ENCODE data around the gene SNED1. TPM values are rescaled to one million over a fixed set of nuclear protein-coding genes. Genes with fewer than 3 reads are reported as not detected.

Gene SNED1
- total and polyA plus RNA-seq, 2 donors (not counting 1 experiment from before 2014, with no cell fraction given), result 27.2 to 39.5 TPM

DNA sequence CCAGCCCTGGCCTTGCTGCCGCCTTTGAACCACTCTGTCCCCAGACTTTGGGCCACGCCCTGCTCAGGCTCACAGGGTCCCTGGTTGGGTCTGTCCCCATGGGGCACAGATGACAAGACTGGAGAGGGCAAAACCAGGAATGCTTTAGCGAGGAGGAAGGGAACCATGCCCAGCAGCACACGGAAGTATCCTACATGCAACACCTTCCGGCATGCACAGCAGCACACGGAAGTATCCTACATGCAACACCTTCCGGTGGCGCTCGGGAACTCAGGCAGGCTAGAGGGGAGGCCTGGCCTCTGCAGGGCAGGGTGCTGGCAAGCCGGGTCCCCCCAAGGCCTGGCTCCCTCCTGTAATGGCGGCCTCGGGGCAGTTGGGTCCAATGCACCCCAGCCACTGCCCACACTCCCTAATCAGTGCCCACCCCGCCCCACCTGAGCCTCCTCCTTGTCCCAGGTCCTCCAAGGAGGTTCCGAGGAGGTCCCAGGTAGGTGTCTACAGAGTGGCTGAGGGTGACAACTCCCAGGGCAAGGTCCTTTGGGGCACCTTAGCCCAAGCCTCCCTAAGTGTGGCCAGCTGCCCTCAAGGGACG lies 33.6 kb upstream of the SNED1 start:
- no peak overlapping the region for H2AFZ ChIP-seq (ENCODE audit: low read length)
- no peak overlapping the region for H3K9ac ChIP-seq (ENCODE audit: insufficient read depth, low read length)
- no peaks in the 10 kb centered on the region for H3K9me3 ChIP-seq (ENCODE audit: control insufficient read depth, insufficient read depth, low read depth, low read length)
- H4K20me1 ChIP-seq (ENCODE audit: control insufficient read depth, extremely low read depth, insufficient read depth, low read length), result no peaks in the 10 kb centered on the region
- no peaks in the 10 kb centered on the region for H3K36me3 ChIP-seq (ENCODE audit: control insufficient read depth, insufficient read depth, low read length)
- no peaks in the 10 kb centered on the region for H3K27me3 ChIP-seq (ENCODE audit: control insufficient read depth, insufficient read depth, low read length)
- no peak for TF ChIP-seq EZH2 (IDR thresholded peaks at IDR 0.05; ENCODE audit: low read length, missing control alignments)
- TF ChIP-seq, protein P1, sequence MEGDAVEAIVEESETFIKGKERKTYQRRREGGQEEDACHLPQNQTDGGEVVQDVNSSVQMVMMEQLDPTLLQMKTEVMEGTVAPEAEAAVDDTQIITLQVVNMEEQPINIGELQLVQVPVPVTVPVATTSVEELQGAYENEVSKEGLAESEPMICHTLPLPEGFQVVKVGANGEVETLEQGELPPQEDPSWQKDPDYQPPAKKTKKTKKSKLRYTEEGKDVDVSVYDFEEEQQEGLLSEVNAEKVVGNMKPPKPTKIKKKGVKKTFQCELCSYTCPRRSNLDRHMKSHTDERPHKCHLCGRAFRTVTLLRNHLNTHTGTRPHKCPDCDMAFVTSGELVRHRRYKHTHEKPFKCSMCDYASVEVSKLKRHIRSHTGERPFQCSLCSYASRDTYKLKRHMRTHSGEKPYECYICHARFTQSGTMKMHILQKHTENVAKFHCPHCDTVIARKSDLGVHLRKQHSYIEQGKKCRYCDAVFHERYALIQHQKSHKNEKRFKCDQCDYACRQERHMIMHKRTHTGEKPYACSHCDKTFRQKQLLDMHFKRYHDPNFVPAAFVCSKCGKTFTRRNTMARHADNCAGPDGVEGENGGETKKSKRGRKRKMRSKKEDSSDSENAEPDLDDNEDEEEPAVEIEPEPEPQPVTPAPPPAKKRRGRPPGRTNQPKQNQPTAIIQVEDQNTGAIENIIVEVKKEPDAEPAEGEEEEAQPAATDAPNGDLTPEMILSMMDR (conservative IDR thresholded peaks at IDR 0.05 in 1 of 2, IDR thresholded peaks at IDR 0.05 in 1 of 2; ENCODE audit: low read depth in 1 of 2, low read length in 2 of 2), result no peak
- no peaks in the 10 kb centered on the region for H3K79me2 ChIP-seq (ENCODE audit: control insufficient read depth, insufficient read depth, low read length)
- H3K4me2 ChIP-seq (ENCODE audit: extremely low read depth, insufficient read depth, low read length), result no peak overlapping the region
- no peak overlapping the region for H3K4me3 ChIP-seq (replicated peaks in 1 of 4; ENCODE audit: control extremely low read depth in 1 of 4, insufficient read depth in 1 of 4, low read depth in 3 of 4, low read length in 4 of 4)
- H3K4me1 ChIP-seq (ENCODE audit: control insufficient read depth, extremely low read depth, insufficient read depth, low read length), result peaks cover 21% of the 10 kb centered on the region
- no peak overlapping the region for H3K27ac ChIP-seq (ENCODE audit: insufficient read depth, low read length)
- no peak for DNase-seq (ENCODE audit: low read depth in 2 of 2)

DNA sequence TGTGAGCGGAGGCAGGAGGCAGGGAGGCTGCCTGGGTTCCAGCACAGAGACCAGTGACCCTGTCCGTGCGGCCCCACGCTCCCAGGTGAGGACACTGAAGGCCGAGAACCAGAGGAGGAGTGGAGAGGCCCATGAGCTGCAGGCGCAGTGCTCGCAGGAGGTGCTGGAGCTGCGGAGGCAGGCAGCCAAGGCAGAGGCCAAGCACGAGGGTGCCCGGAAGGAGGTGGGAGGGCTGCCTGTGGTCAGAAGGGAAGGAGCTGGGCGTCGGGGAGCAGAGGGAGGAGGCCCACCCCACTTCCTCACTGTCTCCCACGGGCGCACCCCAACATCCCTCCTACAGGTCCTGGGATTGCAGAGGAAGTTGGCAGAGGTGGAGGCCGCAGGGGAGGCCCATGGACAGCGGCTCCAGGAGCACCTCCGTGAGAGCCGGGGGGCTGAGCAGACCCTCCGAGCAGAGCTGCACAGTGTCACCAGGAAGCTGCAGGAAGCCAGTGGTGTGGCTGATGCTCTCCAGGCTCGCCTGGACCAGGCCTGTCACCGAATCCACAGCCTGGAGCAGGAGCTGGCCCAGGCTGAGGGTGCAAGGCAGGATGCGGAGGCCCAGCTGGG lies 33.0 kb upstream of the SNED1 start:
- Histone ChIP-seq H2AFZ (ENCODE audit: low read length) (no peak overlapping the region), H3K9ac (ENCODE audit: insufficient read depth, low read length) (no peak overlapping the region)
- no peak for DNase-seq (ENCODE audit: low read depth in 2 of 2)

DNA sequence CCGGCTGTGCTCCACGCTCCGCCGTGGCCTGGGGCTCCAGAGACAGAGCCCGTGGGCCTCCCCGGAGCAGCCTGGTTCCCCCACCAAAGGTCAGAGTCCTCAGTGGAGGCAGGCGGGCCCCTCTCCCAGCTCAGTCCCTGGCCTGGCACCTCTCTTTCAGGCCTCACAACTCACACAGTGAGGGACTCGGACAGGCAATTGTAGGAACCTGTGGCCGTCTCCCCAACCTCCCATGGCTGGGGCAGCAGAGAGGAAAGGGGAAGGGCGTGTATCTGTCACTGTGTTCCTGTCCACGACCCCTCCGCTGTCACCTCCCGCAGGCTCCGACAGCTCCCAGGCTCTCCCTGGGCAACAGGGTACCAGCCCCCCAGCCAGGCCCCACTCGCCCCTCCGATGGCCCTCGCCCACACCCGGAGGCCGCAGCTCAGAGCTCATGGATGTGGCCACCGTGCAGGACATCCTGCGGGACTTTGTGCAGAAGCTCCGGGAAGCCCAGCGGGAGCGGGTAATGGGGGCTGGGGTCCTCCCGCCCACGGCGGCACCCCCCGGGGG lies 32.4 kb upstream of the SNED1 start:
- no peak for DNase-seq (ENCODE audit: low read depth in 2 of 2)
- peaks cover 13% of the 10 kb centered on the region for H3K4me1 ChIP-seq (ENCODE audit: control insufficient read depth, extremely low read depth, insufficient read depth, low read length)

More for the DNA sequence above, 33.0 kb upstream of the SNED1 start:
- Histone ChIP-seq H3K9me3 (ENCODE audit: control insufficient read depth, insufficient read depth, low read depth, low read length) (no peaks in the 10 kb centered on the region), H3K36me3 (ENCODE audit: control insufficient read depth, insufficient read depth, low read length) (no peaks in the 10 kb centered on the region), H3K27ac (ENCODE audit: insufficient read depth, low read length) (no peak overlapping the region), H3K79me2 (ENCODE audit: control insufficient read depth, insufficient read depth, low read length) (no peaks in the 10 kb centered on the region), H3K4me1 (ENCODE audit: control insufficient read depth, extremely low read depth, insufficient read depth, low read length) (peaks cover 17% of the 10 kb centered on the region), H3K27me3 (ENCODE audit: control insufficient read depth, insufficient read depth, low read length) (no peaks in the 10 kb centered on the region), H3K4me3 (replicated peaks in 1 of 4; ENCODE audit: control extremely low read depth in 1 of 4, insufficient read depth in 1 of 4, low read depth in 3 of 4, low read length in 4 of 4) (no peak overlapping the region), H4K20me1 (ENCODE audit: control insufficient read depth, extremely low read depth, insufficient read depth, low read length) (no peaks in the 10 kb centered on the region), H3K4me2 (ENCODE audit: extremely low read depth, insufficient read depth, low read length) (no peak overlapping the region)
- TF ChIP-seq EZH2 (IDR thresholded peaks at IDR 0.05; ENCODE audit: low read length, missing control alignments), result no peak
- TF ChIP-seq, protein P1 (conservative IDR thresholded peaks at IDR 0.05 in 1 of 2, IDR thresholded peaks at IDR 0.05 in 1 of 2; ENCODE audit: low read depth in 1 of 2, low read length in 2 of 2), result no peak

More for the DNA sequence above, 32.4 kb upstream of the SNED1 start:
- Histone ChIP-seq H3K9ac (ENCODE audit: insufficient read depth, low read length) (no peak overlapping the region), H4K20me1 (ENCODE audit: control insufficient read depth, extremely low read depth, insufficient read depth, low read length) (no peaks in the 10 kb centered on the region), H3K4me3 (replicated peaks in 1 of 4; ENCODE audit: control extremely low read depth in 1 of 4, insufficient read depth in 1 of 4, low read depth in 3 of 4, low read length in 4 of 4) (no peak overlapping the region), H3K27ac (ENCODE audit: insufficient read depth, low read length) (no peak overlapping the region), H3K36me3 (ENCODE audit: control insufficient read depth, insufficient read depth, low read length) (no peaks in the 10 kb centered on the region), H3K79me2 (ENCODE audit: control insufficient read depth, insufficient read depth, low read length) (no peaks in the 10 kb centered on the region), H3K4me2 (ENCODE audit: extremely low read depth, insufficient read depth, low read length) (no peak overlapping the region), H3K9me3 (ENCODE audit: control insufficient read depth, insufficient read depth, low read depth, low read length) (no peaks in the 10 kb centered on the region), H2AFZ (ENCODE audit: low read length) (no peak overlapping the region), H3K27me3 (ENCODE audit: control insufficient read depth, insufficient read depth, low read length) (no peaks in the 10 kb centered on the region)
- TF ChIP-seq EZH2 (IDR thresholded peaks at IDR 0.05; ENCODE audit: low read length, missing control alignments), result no peak
- TF ChIP-seq, protein P1 (conservative IDR thresholded peaks at IDR 0.05 in 1 of 2, IDR thresholded peaks at IDR 0.05 in 1 of 2; ENCODE audit: low read depth in 1 of 2, low read length in 2 of 2), result no peak
